22Rv1 (cell line): ENCODE results near the gene BUD13.

Source experiments
- CTCF ChIP-seq: fragments of 450-650 bp; IDR thresholded peaks from 2 replicates; pipeline ENCODE4 v1.5.1; 2017; ENCODE audit warnings: mild to moderate bottlenecking
- ZFX ChIP-seq: fragments of 450-650 bp; IDR thresholded peaks from 2 replicates; pipeline ENCODE4 v1.6.1; 2017; ENCODE audit warnings: antibody characterized with exemption, borderline replicate concordance

DNA sequence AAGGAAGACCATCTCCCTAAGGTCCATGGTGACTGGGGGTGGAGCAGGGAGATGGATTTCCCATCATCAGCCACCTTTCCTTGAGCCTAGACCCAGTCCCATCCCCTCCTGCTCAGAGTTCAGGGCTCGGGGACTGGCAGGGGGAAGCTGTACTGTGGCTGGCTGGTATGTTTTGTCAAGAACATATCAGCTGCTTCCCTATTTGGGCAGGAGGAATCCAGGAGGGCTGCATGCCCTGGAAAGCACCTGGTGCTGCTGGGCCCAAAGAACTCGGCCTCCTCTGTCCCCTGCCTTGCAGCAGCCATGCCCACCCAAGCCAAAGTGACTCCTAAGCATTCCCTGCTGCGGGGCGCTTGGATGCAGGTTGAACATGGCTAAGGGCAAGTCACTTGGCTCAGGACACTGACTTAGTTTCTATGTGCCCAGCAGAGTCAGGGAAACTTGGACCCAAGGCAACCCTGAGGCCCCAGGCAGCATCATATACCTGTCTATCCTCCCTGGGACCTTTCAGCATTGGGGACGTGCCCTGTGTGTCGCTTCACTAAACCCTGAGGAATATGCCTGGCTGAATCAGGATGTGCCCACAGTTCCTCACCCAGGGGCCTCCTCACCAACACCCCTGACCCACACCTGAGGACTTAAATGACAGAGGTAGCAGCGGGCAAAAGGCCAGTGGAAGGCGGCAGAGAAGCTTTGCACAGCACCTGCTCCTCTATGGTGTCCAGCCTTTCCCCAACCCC, 43.1 kb downstream of the BUD13 start:
- TF ChIP-seq CTCF (no peak), ZFX (no peak)
